ENCODE results near the gene SPATC1L. TPM values are rescaled to one million over a fixed set of nuclear protein-coding genes. Genes with fewer than 3 reads are reported as not detected.
A peak's percentile ranks its signal among the peaks of the same experiment; 100 is the strongest.

SPATC1L gene
- total RNA-seq, 1 donor from 2014 or later = 58.7 TPM

GRCh38 chr21:46215436-46216131 is 31.3 kb upstream of the SPATC1L start:
- TF ChIP-seq CTCF (IDR thresholded peaks at IDR 0.05; ENCODE audit: partially characterized antibody, unreplicated experiment) = no peak
- no peak overlapping the region for H3K27ac Mint-ChIP-seq (ENCODE audit: unreplicated experiment)
- H3K4me3 Mint-ChIP-seq (ENCODE audit: unreplicated experiment) = no peak overlapping the region
- H3K27me3 Mint-ChIP-seq (ENCODE audit: unreplicated experiment) = peaks cover 14% of the 10 kb centered on the region
- peaks cover 6% of the 10 kb centered on the region for H3K9me3 Mint-ChIP-seq (ENCODE audit: unreplicated experiment)
- peaks cover 23% of the 10 kb centered on the region for H3K4me1 Mint-ChIP-seq (ENCODE audit: low read depth, unreplicated experiment)
- no peak for DNase-seq
- peaks cover 11% of the 10 kb centered on the region for H3K36me3 Mint-ChIP-seq (ENCODE audit: unreplicated experiment)

GRCh38 chr21:46214478-46215340 is 30.4 kb upstream of the SPATC1L start:
- no peak for DNase-seq
- H3K9me3 Mint-ChIP-seq (ENCODE audit: unreplicated experiment) = peaks cover 8% of the 10 kb centered on the region
- peaks cover 4% of the 10 kb centered on the region for H3K36me3 Mint-ChIP-seq (ENCODE audit: unreplicated experiment)

DNA sequence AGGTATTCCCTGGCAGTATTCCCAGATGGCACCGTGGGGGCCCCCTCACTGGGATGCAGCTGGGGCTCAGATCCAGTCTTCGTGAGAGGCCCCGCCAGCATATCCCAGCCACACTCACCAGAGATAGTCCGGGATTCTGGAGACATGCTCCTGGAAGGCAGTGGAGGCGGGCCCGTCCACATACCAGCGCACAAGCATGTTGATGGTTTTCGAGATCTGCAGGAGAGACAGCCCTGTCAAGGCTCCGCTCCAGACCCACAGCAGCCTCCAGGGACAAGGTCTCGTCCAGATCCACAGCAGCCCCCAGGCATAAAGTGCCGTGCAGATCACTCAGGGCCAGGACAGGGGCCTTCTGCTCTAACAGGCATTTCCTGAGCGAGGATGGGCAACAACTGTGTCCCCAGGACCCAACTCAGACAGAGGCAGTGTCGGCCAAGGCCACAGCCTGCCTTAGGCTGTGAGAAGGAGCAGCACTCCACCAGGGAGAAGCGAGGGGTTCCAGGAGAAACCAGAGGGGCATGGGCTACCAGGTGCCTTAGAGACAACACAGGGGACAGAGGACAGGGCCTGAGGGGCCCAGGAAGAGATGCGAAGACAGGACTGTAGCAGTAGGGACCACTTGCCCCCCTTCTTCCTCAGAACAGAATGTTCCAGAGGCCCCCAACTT is 29.5 kb upstream of the SPATC1L start:
- H3K27me3 Mint-ChIP-seq (ENCODE audit: unreplicated experiment) = peaks cover 11% of the 10 kb centered on the region
- peak overlapping the region; percentile 50 for H3K27ac Mint-ChIP-seq (ENCODE audit: unreplicated experiment)
- H3K4me3 Mint-ChIP-seq (ENCODE audit: unreplicated experiment) = peak overlapping the region; percentile 0
- TF ChIP-seq CTCF (IDR thresholded peaks at IDR 0.05; ENCODE audit: partially characterized antibody, unreplicated experiment) = no peak
- H3K9me3 Mint-ChIP-seq (ENCODE audit: unreplicated experiment) = peaks cover 9% of the 10 kb centered on the region
- peaks cover 15% of the 10 kb centered on the region for H3K4me1 Mint-ChIP-seq (ENCODE audit: low read depth, unreplicated experiment)
- H3K36me3 Mint-ChIP-seq (ENCODE audit: unreplicated experiment) = peaks cover 4% of the 10 kb centered on the region
- no peak for DNase-seq

More at GRCh38 chr21:46214478-46215340, 30.4 kb upstream of the SPATC1L start:
- peaks cover 12% of the 10 kb centered on the region for H3K27me3 Mint-ChIP-seq (ENCODE audit: unreplicated experiment)
- no peak overlapping the region for H3K4me3 Mint-ChIP-seq (ENCODE audit: unreplicated experiment)
- TF ChIP-seq CTCF (IDR thresholded peaks at IDR 0.05; ENCODE audit: partially characterized antibody, unreplicated experiment) = no peak
- peak overlapping the region; percentile 48 for H3K27ac Mint-ChIP-seq (ENCODE audit: unreplicated experiment)
- H3K4me1 Mint-ChIP-seq (ENCODE audit: low read depth, unreplicated experiment) = peaks cover 16% of the 10 kb centered on the region

DNA sequence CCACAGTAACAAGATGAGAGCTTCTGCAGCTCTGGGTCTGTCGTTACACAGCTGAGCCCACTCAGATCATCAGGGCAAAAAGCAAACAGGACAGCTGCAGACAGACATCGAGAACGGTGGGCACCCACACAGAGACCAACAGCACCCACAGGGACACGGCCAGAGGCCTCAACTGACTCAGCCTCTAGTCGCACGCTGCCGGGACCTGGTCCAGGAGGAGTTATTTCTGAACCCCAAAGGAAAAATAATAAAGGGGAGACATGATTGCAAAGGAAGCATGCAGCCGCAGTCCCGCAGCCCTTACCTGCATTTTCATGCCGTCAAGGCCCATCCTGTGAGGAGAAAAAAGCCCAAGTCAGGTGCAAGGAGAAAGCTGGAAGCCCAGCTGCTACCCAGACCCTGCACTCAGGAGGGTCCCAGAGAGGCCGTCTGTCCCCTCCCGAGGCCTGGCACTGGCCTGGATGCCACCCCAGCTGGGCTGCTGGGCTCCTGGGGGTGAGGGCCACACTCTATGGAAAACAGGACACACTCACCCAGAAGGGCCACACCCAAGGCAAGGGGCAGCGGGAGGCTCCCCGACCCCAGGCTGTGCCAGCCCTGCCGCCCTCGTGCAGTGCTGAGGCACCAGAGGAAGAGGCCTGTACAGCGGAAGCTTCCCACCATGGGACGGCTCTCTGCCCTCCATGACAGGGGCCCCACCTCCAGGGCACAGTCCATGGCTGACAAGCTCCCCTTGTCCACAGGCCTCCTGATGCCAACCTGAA is 28.6 kb upstream of the SPATC1L start:
- Mint-ChIP-seq H3K4me3 (ENCODE audit: unreplicated experiment) (no peak overlapping the region), H3K36me3 (ENCODE audit: unreplicated experiment) (peaks cover 4% of the 10 kb centered on the region), H3K27ac (ENCODE audit: unreplicated experiment) (peak overlapping the region; percentile 53), H3K4me1 (ENCODE audit: low read depth, unreplicated experiment) (peaks cover 15% of the 10 kb centered on the region), H3K27me3 (ENCODE audit: unreplicated experiment) (peaks cover 11% of the 10 kb centered on the region), H3K9me3 (ENCODE audit: unreplicated experiment) (peaks cover 10% of the 10 kb centered on the region)
- no peak for DNase-seq
- no peak for TF ChIP-seq CTCF (IDR thresholded peaks at IDR 0.05; ENCODE audit: partially characterized antibody, unreplicated experiment)

All from glutamatergic neuron (in vitro differentiated cells).